ENCODE data around the gene ZNF609.

ZNF609 gene

DNA sequence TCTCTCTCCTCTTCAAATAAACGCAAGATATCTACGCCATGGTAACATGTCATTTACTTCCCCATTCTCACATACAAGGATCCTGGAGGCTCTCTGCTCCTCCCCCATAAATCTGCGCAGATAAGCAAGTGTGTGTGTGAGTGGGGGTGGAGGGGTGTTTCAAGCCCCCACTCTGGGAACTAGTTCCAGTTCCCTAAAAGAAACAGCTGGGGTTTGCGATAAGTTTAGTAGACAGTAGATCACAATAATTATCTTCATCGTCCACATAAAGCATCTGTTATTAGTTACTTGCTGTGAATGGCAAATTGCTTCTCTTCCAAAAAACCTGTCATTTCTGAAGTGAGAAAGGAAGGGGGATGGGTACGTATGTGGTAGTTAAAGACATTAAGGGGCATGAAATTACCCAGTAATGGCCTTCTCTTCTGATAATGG is 235.2 kb downstream of the ZNF609 start:
- DNase-seq (ENCODE audit: low read depth in 2 of 2): no peak

DNA sequence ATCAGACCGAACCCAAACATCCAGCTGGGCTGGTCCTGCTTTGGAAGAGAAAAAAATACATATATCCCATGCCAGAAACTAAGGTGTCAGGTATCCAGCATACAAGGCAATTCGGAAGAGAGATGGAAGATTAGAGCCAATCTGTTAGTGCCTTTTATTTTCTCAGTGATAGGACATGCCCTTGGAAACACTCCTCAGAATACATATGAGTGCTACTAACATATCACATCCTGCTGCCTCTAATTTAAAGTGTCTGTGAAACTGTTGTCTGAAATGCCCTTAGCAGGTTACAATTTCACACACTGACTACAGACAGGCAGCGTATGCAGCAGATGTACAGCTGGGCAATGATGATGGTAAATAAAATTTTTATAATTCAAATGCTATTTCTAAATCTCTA is 236.1 kb downstream of the ZNF609 start:
- DNase-seq (ENCODE audit: low read depth in 2 of 2): no peak

DNA sequence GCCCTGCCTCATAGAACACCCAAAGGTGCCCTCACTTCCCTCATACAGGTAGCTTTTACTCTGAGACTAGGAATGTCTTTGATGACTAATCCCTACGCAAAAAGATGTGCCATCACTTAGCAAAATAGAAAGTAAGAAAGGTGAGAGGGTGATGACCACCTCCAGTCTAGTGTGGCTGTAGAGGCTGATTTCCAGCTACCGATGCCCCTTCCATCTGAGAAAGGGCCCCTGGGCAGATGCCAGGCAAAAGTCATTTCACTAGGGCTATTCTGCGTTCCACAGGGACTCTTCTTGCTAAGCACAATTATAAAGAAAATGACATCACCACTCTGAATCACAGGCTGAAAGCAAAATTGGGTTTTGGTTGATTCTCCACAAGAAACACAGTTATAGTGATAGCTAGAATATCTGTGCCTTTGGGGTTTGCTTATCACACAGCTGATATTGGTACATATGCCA is 237.6 kb downstream of the ZNF609 start:
- no peak for DNase-seq (ENCODE audit: low read depth in 2 of 2)

DNA sequence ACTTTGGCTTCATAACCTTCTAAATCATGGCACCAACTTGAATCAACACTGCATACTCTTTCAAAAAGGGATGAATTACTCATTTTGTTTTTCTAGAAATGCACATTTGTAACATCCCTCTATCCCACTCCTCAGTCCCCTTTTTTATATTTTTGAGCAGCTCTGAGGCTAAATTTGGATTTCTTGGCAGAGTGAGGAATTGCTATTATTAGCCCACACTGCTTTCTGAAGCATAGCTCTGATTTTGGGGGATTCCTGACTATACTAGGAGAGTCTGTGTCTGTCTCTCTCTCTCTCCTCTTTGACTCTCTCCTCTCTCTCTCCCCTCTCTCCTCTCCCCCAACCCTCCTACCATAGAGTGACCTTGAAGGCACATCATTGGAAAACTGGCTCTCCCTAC is 238.4 kb downstream of the ZNF609 start:
- no peak for DNase-seq (ENCODE audit: low read depth in 2 of 2)

DNA sequence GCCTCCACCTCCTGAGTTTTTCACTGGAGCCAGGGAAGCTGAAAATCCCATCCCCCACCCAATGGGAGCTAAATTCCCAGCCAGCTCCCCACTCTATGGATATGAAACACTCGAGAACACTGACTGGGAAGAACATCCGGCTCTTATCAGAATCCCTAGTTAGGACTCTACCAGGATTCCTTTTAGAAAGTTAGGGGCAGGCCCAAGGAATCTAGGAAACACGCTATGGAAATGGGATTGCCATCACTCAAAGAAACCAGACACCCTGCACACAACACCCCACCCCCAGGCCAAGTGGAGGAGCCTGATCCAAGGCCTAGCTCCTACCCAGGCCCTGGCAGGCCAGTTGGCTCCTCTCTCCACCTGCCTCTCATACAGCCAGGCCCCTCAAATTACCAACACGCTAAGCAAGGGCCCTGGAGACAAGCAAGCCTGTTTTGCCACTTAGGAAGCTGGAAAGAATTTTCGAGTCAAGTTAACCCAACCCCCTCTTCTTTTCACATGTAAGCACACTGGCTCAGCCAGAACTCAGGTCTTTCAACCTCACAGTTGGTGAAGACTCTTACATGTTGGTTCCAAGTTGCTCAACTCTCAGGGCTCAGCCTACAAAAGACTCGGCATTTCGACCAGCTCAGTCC is 239.5 kb downstream of the ZNF609 start:
- DNase-seq (ENCODE audit: low read depth in 2 of 2): no peak

DNA sequence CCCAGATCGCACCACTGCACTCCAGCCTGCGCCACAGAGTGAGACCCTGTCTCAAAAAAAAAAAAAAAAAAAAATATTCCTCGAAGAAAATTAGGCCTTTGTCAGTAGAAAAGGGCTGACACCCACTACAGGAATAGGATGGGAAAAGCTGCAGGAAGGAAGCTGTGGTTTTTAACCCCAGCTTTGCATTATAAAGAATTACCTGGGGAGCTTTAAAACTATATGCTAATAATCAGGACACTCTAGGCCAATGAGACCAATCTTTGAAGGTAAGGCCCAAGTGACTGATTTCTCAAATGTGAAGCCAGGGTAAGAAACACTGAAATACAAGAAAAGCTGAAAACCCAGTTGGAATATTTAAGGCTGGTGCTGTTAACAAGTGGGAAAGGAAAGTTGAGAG is 240.7 kb downstream of the ZNF609 start:
- DNase-seq (ENCODE audit: low read depth in 2 of 2): no peak

DNA sequence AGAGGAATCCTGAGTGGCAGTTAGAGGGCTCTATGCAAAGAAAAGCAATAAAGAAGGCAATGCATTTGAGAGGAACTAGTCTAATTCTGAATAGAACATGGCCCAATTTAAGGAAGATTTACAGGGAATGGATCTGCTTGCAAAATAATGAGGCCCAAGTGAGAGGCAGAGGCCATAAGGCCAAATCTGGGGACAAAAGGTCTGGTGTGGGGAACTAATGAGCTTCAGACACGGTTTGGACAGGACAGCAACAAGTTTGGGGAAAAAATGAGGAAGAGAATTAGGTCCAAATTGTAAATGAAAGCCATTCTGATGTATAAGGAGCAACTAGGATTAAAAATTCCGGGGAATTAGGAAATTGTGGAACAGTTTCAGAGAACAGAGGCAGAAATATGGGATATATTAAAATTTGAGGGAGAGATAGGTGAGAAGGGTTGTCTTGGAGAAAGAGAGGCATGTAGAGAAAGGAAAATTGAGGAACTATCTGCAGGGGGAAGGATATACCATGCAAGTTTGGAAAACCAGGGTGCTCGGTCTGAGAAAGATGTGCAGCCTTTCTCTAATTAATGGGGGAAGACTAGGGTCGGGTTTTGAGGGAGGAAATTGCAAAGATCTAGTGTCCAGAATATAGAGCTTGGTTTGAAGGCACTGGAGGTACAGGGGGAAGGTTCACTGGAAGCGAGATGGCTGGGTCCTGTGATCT is 241.3 kb downstream of the ZNF609 start:
- no peak for DNase-seq (ENCODE audit: low read depth in 2 of 2)

DNA sequence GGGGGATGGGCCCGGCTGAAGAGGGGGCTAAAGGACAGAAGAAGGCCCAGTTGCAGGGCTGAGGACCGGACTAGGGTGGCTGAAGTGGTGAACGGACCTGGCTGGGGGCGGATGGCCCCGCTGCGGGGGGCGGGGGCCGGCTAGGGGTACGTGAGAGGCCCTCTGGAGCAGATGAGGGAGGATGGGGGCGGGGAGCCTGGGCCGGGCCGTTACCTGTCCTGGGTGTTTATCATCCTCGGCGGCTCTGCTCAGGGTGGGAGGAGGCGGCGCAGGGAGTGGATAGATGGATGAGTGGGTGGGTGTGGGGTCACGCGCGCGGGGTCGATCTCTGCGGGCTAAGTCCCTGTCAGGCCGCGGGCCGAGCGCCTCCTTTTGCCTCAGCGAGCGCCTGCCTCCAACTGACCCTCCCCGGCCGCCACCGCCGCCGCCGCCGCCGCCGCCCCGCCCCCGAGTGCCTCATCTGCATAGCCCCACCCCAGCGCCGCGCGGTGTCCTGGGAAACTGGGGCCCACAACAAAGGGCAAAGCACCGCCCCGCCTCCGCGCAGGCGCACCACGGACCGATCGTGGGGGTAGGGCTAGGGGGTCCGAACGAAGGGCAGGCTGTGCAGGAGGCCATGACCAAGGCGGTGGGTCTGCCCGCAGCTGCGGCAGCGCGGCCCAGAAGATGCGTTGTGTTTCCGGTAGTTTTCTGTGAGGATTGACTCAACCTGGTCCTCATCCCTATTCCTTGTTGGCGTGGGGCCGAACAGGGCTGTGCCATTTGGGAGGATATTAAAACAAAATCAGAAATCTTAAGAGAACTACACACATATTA is 242.6 kb downstream of the ZNF609 start:
- peak; percentile 88 to 89 for DNase-seq (ENCODE audit: low read depth in 2 of 2)

DNA sequence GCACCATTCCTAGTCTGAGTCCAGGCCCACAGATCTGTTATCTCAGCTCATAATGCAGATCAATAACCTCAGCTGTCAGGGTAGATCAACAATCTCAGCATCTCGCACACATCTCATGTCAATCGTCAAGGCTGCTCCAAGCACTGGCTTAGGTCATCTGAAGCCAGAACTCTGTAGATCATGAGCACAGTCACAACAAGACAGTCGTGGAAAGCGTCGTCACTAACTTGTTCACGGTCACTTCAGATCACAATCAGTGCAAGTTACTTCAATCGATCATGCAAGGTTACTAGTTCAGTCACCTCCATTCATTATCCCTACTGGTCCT is 243.2 kb downstream of the ZNF609 start:
- no peak for DNase-seq (ENCODE audit: low read depth in 2 of 2)

DNA sequence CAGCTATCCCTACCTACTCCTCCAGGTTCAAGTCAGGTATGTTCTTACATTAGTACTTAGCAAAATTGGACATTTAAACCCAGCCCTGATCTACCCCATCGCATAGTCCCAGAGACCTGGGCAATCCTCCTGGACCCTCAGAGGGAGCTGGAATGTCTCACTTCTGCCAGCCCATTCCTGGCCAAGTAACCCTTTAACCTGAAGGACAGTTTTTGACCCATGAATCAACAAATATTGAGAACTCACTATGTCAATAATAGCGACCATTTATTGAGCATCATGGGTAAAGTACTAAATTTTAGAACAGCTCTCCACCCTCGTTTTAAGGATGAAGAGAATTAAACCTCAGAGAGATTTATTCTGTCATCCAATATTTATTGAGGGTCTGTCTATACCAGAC is 244.6 kb downstream of the ZNF609 start:
- DNase-seq (ENCODE audit: low read depth in 2 of 2): no peak

DNA sequence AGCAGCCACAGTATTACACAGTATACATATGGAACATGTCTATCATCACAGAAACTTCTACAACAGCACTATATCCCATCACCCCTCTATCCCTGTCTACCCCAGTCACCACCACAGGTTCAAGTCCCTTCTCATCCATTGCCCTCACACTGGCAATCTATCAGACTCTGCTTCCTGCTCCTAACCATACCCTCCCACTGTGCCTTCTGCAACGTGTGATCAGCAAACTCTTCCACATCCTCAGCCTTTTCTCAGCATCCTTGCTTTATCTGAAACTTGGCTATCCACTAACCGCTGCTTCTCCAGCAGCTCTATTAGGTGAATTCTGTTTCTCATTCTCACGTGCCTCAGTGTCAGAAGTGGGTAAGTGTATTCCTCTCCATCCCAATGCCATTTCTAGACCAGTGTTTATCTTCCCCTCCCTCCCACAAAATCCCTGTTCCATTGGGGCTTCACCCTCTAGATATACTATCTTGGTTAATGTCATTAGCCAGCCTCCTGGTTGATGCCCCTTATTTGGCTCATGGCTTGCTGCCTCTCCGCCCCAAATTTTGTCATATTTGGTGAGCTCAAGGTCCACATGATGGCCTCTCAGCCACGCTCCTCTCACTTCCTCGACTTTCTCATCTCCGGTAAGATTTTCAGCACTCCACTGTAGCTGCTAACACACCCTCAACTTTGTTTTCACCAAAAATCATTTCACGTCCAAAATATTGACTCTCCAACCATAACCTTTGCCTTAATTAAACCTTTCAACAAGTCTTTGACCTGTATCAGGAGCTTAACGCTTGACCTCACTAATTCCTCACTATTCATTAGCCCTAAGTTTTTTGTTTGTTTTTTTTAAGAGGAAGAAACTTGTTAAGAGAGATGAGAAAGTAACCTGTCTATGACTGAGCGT is 245.9 kb downstream of the ZNF609 start:
- no peak for DNase-seq (ENCODE audit: low read depth in 2 of 2)

DNA sequence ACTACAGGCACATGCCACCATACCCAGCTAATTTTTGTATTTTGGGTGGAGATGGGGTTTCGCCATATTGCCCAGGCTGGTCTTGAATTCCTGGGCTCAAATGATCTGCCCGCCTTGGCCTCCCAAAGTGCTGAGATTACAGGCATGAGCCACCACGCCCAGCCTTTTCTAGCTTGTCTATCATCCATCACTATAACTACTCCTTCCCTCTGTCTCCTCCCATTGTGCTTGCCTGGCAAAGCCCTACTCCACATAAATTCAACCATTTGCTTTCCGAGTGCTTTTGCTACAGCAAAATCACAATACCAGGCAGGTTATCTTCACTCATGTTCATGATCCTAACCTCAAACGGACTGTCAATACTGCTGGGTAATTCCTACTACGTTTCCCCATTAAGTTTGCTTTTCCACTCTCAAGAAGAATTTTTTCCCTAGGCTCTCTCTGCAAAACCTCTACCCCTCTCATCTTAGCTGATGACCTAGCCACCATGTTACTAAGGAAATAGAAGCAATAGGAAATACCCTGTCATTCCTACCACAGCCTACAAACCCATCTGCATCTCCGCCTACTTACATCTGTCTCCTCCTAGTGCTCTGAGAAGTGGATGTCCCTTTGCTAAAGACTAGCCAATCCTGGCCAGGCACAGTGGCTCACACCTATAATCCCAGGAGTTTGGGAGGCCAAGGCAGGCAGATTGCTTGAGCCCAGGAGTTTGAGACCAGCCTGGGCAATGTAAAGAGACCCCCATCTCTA is 250.5 kb downstream of the ZNF609 start:
- no peak for DNase-seq (ENCODE audit: low read depth in 2 of 2)

DNA sequence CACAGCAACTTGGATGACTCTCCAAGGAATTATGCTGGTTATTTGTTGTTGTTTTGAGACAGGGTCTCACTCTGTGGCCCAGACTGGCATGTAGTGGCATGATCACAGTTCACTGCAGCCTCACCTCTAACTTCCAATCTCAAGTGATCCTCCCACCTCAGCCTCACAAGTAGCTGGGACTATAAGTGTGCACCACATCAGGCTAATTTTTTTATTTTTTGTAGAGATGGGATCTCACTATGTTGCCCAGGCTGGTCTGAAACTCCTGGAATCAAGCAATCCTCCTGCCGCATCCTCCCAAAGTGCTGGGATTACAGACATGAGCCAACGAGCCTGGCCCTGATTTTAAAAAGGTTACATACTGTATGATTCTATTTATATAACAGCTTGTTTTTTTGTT is 252.0 kb downstream of the ZNF609 start:
- no peak for DNase-seq (ENCODE audit: low read depth in 2 of 2)

DNA sequence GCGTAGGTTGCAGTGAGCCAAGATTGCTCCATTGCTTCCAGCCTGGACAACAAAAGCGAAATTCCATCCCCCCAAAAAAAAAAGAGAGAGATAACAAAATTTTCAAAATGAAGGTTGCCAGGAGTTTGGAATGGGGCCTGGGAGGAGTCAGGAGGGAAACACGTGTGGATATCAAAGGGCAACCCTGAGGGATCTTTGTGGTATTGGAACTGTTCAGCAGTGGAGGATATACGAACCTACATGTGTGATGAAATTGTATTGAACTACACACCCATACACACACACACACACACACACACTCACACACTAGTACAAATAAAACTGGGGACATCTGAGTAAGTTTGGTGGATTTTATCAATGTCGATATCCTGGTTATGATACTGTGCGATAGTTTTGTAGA is 253.2 kb downstream of the ZNF609 start:
- no peak for DNase-seq (ENCODE audit: low read depth in 2 of 2)

DNA sequence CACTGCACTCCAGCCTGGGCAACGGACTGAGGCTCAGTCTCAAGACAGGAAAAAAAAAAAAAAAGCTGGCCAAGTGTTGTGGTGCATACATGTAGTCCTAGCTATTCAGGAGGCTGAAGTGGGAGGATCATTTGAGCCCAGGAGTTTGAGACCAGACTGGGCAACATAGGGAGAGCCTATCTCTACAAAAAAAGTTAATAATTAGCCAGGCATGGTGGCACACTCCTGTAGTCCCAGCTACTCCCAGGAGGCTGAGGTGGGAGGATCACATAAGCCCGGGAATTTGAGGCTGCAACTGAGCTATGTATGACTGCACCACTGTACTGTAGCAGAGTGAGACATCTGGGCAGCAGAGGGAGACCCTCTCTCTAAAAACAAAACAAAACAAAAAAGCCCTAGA is 256.1 kb downstream of the ZNF609 start:
- no peak for DNase-seq (ENCODE audit: low read depth in 2 of 2)

DNA sequence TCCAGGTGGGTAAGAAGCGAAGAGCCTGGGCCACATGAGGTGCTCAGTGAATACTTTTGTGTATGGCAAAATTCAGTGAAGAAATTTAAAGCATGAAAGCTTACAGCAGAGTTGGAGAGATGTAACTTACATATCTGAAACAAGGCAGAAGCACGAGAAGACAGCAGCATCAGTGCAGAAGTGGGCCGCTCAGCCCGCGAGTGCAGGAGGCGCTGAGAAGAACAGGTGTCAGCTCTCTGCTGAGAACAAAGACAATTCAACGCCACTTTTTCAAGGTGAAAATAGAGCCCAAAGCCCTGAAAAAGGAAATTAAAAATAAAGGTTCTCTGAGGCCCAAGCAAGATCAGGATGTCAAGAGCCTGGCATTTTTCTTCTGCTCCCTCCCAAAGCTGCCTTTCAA is 256.8 kb downstream of the ZNF609 start:
- no peak for DNase-seq (ENCODE audit: low read depth in 2 of 2)

DNA sequence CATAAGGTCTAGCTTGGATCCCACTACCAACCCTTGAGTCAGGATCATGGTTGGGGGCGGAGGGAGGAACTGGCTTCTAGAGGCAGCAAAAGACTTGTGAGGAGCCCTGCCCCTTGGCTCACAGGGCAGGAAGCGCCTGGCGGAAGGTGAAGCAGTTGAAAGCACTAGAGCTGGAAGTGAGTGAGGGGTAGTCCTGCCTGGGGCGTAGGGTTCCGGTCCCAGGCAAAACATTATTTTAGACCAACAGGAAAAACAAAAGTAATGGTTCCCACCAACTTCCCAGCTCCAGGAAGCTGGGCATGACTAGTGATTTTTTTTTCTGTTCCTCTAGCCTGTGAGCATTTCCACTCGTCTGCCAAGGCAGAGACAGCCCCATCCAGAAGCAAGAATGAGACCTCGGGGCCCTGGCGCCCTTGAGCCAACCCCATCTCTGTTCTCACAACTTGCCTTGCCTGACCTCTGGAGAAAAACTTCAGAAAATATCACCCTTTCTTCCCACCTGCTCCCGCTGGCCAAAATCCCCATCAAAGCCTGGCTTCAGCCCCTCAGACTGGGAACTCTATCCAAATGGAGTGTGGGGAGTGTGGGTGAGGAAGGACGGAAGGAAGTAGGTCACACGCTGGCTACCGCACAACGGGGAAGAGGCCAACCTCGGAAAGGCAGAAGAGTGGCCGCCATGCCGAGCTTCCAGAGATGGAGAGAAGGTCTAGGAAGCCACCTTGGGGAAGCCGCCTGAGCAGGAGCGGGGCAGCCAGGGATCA is 257.5 kb downstream of the ZNF609 start:
- no peak for DNase-seq (ENCODE audit: low read depth in 2 of 2)

DNA sequence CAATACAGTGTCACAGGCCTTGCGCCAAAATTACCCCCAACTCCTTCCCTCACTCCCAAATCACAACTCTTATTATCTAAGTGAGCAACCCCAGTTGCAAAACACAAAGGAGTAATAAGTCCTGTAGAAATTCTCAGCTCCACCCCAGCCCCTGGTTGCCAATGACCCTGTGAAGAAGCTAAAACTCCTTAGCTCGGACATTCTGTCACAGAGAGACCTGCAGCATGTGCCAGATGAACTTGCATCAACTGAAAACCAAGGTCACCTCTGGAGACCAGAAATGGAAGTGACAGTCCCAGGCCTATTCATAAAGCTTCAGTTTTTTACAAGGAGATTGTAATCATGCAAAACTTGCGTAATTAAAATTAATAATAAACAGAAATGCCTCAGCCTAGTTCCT is 259.8 kb downstream of the ZNF609 start:
- no peak for DNase-seq (ENCODE audit: low read depth in 2 of 2)

DNA sequence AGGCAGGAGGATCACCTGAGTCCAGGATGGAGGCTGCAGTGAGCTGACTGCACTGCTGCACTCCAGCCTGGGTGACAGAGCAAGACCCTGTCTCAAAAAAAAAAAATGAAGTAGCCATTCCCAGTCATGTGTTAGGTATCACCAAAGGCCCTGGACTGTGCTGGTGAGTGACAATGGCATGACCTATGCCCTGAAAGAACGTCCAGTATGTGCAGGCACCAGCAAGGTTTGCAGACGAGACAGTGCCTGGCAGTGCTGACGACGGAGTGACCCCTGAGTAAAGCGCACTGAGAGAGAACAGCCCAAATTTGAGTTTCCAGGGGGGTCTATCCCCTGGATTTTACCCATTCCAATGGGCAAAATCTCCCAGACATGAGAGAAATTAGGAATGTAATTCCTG is 269.8 kb downstream of the ZNF609 start:
- no peak for DNase-seq (ENCODE audit: low read depth in 2 of 2)

DNA sequence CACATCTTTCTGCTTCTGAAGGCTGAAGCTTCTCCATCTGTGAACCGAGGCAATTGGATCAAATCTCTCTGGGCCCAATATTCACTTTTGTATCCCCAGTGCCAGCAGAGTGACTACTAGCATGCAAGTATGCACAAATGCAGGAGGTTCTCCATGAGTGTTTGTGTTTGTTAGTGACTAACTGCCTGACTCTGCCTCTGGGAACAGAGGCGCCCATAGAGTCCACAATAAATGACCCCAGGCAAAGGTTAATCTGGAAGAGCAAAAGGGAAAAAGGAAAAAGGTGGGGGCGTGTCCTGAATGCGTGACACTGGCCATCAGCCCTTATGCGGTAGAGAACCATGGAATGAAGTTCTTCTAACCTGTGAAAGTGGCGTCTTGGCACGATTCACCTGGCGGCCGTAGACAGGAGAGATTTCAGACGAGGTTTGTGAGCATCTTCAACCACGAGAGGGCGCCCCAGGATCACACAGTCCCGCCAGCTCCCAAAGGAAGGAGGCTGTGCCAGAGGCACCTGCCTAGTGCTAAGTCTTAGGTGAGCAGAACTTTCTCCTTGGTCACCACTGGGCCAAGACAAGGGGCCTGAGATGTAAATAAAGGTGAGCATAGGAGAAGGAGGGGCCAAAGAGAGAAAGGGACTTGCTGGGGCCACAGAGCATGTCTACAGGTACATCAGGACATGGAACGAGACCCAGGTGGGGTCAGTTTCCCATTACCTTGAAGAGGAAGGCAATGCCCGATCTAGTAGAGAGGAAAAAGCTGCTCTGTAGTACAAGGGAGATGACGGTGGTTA is 270.8 kb downstream of the ZNF609 start:
- DNase-seq (ENCODE audit: low read depth in 2 of 2): peak; percentile 45 to 60

Data from stimulated activated CD8-positive, alpha-beta memory T cell treated with anti-CD3 and anti-CD28 coated beads, Interleukin-15, amount 100 ng/mL, for 4 hours (primary cell).